NCI-H524 treated with DMSO at 0.1 percent for 48 hours (cell line): ENCODE results near the gene LDLRAD1.
"Not testable (repeated sequence)": the region's sequence is repeated elsewhere in the genome, so short reads cannot be mapped to it uniquely, and the experiment has no call there.

Experiments
- DNase-seq: peaks from one replicate; lab custom pipeline; 2025; lab: John Stamatoyannopoulos, UW

LDLRAD1 gene, protein sequence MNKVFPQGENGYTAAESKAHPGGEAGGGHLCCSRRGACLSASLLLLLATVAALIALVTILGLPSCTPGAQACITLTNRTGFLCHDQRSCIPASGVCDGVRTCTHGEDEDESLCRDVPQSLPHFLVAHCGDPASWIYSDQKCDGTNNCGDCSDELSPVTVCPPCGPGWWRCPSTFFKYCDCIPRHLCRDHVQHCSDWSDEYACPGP

DNA sequence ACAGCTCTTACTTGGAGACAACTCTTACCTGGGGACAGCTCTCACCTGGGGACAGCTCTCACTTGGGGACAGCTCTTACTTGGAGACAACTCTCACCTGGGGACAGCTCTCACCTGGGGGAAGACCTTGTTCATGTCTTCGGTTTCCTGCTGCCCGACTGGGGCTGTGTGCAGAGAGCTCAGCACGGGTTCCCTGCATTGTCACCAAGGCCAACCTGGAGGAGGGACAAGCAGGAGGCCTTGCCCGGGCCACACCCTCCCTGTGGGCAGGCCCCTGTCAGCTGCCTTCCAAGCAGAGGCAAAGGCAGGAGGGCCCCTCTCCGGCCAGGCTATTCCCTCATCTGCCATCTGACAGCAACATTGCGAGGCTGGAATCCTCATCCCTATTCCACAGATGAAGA, at the start of gene LDLRAD1:
Gene LDLRAD1, minus strand, starts transcription at position 208 of the 400 bp plus-strand sequence. Its CDS starts 74 bp downstream, at position 134.
- no peak for DNase-seq

DNA sequence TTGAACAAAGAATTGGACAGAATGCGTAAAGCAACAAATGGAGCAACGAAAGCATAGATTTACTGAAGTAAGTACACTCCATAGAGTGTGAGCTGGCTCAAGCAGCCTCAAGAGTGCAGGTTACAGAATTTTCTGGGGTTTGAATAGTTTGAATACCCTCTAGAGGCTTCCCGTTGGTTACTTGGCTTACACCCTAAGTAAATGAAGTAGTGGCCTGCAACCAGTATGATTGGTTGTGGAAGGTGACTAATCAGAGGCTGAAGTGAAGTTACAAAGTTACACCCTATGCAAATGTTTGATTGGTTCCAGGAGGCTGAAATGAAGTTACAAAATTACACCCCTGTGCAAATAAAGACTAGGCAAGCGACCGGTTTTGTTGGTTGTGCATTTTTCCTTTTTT, 46.3 kb upstream of the LDLRAD1 start:
- no peak for DNase-seq

DNA sequence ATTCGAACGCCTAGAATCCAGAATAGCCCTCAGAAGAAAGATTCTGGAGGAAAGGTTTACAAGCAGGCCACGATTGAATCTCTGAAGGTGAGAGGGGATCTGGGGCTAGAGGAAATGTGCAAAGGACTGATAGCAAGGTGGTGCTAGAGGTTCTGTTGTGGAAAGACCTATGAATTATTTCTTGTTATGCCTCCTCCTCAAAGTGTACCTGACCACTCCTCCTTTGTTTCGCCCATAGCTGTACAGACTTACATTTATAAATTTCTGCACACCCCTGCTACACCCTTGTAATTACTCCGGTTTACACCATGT, 36.4 kb upstream of the LDLRAD1 start:
- no peak for DNase-seq

DNA sequence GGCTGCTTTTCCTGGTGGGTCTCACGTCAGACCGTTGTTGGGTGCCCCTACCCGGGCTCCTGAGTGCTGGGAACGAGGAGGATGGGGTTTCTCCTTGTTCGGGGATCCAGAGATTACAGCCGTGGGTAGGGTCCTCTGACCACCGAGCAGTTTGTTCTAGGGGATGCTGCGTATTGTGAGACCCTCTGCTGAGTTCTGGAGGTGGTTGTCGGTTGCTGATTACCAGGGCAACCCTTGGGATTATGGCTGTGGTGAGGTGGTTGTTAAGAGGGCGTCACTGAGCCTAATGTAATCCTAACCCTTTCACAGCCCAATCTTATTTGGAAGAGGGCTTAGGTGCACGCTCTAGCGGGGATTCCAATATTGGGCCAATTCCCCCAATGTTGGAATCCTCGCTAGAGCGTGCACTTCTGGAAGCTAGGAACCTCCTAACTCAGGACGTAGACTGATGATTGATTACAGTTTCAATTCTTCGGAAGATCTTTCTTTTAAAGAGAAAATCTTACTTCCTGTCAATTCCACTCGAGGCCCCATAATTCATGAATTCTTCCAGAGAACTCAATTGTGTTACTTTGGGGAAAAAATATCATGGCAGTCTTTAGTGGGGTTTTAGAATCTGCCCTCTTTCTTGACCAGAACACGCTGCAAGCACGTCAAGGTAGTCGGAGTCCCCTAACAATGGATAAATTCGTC, 35.9 kb upstream of the LDLRAD1 start:
- no peak for DNase-seq

DNA sequence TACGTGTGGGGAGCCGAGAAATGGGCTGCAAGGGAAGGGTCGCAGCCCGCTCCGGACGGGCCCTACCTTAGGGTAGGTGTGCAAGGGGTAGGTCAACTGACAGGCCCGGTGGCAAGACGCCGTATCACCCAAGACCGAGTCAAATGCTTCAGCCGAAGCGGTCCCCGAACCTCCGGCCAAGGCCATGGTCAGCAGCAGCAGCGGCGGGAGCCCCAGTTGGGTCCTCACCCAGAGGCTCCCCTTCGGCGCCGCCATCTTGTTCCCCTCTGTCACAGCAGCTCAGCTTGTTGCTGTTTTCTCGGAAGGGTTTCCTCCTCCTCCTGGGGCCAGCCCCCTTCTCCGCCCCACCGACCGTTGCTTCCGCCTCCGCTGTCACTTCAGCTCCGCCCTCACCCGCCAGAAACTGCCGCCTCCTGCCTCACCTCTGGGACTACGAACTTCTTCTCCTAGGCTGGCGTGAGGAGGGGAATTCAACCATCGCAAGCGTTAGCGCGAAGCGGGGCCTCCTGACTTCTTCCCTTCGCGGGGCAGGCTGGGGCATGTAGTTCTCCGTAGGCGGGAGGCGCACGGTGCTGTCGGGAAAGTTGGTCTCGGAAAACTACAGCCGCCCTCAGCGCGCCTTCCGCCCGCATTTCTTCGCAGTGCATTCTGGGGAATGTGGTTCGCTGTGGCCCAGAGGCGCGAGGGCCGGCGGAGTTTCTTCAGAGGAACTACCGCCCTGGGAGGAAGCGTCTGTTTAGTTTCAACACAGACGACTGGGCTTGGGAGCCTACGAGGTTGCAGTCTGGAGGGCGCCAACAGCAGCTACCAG, 35.2 kb upstream of the LDLRAD1 start, which contains the start of the genes TCEANC2 and TMEM59:
Gene TCEANC2, plus strand, starts transcription at position 675 of the 811 bp plus-strand sequence. CDS start 815 bp downstream, outside the sequence.
Gene TMEM59, minus strand, starts transcription at position 271 of the 811 bp plus-strand sequence. Its CDS starts 16 bp downstream, at position 255.
- peak; percentile 97 for DNase-seq

DNA sequence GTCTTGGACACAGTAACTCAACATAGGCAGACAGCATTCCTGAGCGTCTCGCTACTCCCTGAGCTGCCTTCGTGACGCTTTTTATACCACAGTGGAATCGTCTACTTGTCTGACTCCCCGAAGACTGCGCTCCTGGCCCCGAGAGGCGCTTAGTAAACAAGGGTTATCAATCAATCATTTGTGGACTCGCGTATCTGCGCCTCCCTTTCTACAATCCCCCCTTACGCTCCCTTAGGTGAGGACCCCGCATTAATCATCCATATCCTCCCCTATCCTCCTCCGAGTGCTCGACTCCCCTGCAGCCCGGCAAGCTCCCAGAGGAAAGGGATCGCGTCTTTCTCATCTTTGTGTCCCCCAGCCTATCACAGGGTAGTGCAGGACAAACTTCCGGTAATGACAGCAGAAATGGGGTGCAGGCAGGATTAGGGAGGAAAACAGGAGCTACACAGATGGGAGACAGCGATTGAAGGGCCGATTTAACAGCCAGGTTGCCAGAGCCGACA, 34.5 kb upstream of the LDLRAD1 start:
- no peak for DNase-seq

DNA sequence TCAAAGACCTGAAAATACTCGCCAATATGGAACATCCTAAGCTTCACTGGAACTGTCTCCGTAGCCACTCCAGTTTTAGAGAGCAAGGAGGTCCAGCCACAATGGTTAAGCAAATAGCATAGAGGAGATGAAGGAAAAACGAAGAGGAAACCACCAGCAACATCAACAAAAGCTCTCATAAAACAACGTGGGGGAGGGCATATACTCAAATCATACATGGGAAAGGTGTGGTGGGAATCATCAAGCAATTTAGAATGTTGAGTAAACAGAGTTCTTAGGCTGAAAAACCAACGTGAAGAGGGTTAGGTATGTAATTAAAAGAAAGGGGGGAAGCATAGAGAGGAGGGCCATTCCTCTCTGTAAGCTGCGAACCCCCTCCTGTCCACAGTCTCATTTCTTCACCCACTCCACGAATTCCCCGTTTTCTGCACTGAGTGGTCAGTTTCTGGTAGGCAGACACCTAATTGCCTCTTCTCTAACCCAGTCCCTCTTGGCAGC, 34.0 kb upstream of the LDLRAD1 start:
- no peak for DNase-seq

DNA sequence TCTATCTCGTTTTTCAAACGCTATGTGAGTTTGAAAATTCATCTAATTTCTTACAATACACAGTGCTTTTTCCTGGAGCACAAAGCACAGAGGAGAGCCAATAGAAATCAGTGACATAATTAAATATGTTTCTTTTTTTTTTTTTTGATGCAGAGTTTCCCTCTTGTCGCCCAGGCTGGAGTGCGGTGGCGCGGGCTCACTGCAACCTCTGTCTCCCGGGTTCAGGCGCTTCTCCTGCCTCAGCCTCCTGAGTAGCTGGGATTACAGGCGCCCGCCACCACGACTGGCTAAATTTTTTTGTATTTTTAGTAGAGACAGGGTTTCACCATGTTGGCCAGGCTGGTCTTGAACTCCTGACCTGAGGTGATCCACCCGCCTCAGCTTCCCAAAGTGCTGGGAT, 32.4 kb upstream of the LDLRAD1 start:
- not testable (repeated sequence) for DNase-seq

DNA sequence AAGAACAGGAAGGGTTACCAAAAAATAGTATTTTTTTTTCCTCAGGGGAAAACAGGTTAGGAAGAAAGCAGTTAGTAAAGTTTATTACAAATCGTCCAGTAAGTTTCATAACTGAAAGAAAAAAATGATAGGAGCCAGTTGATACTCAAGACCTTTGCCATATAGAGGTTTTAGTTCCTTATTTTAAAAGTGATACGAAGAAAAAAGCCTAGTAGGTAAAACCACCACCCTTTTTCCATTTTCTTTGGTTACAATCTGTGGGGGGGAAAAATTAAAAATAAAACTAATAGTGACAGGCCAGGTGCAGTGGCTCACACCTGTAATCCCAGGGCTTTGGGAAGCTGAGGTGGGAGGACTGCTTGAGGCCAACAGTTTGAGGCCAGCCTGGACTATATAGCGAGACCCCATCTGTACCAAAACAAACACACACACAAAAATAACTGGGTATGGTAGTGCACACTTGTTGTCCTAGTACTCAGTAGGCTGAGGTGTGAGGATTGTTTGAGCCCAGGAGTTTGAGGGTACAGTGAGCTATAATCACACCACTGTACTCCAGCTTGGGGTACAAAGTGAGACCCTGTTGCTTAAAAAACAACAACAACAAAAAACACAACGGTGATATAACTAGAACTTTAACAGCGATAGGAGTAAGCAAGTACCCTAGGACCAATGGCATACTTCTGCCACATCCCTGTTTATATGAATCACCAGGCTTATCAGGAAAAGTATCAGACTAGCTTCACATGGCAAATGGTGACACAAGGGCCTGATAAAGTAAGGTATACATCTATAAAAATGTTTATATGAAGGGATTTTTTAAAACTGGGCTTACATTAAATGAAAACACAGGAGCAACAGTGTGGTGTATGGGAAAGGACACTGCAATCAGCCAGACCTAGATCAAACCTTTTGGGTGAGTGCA, 29.7 kb upstream of the LDLRAD1 start:
- no peak for DNase-seq

DNA sequence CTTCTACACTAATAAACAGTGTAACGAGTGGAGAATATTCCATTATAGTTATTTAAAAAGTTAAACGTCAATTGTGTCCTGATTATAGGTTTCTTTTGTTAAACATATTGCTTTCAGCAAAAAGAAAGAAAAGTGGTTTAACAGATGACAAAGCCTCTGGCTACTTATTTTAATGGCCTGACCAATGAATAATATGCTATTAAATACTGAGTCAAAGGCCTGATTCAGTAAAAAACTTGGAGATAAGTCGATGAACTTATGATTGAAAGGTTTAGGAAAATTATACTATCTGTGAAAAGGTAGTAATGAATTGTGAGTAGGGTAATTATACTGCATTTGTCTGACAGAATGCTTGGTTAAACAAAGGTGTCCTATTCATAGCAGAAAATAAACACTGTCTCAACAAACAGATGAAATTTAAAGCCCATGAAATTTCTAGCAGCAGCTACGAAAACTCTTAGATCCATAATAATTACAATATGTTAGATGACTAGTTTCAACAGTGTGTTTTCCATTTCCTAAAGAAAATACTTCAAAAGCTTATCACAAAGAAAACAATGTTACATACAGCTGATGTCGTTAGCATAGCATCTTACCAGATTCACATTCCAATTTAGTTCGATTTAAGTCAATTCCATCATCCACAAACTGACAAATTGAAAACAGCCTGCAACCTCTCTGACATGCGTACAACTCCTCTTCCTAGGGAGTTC, 28.8 kb upstream of the LDLRAD1 start:
- DNase-seq, result no peak

DNA sequence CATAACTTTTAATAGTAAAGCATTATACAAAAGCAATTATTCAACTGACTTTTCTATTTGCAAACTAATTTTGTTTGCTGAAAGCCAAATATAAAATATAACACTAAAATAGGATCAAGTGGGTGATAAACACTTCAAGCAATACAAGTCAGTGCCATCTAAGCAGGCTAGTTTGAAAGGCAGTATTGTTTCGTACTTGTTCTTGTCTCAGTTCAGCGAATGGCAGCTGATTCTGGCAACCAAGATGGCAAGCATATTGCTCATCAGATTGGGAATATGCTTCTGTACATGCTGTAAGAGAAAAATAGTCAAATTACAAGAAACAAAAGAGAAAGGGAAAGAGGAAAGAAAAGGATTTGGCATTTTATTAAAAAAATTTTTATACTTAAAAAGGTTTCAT, 27.5 kb upstream of the LDLRAD1 start:
- no peak for DNase-seq

DNA sequence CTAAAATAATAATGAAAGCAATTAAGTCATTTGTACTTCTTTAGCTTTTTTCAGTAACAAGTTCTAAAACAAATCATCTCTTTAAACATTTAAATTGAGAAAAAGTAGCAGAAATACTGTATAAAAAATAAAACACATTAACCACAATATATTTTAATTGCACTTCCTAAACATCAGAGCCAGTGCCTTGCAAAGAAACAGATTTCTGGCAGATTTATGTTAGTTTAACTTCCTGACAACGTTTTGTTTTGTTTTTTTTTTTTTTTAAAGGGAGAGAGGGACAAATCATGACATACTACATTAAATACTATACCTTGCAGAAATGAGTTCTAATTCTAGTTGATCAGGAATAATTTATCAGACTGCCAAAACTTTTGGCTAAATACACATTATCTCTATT, 23.8 kb upstream of the LDLRAD1 start:
- DNase-seq, result no peak

DNA sequence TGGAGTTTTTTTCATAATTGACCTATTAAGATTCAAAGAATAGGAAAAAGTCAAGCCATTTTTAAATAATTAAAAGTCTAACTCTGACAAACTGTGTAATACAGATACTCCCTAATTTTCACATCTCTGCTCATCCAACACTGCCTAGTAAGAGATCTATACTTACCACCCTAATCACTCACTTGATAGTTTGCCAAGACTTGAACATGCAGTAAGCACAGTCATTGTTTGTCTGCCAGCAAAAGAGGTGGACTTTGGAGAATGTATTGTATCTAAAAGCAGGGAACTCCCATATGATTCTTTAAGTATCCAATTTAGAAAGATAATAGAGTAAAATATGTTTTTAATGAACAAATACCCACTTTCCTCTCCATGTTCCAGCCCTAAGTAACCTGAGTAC, 19.5 kb upstream of the LDLRAD1 start:
- no peak for DNase-seq

DNA sequence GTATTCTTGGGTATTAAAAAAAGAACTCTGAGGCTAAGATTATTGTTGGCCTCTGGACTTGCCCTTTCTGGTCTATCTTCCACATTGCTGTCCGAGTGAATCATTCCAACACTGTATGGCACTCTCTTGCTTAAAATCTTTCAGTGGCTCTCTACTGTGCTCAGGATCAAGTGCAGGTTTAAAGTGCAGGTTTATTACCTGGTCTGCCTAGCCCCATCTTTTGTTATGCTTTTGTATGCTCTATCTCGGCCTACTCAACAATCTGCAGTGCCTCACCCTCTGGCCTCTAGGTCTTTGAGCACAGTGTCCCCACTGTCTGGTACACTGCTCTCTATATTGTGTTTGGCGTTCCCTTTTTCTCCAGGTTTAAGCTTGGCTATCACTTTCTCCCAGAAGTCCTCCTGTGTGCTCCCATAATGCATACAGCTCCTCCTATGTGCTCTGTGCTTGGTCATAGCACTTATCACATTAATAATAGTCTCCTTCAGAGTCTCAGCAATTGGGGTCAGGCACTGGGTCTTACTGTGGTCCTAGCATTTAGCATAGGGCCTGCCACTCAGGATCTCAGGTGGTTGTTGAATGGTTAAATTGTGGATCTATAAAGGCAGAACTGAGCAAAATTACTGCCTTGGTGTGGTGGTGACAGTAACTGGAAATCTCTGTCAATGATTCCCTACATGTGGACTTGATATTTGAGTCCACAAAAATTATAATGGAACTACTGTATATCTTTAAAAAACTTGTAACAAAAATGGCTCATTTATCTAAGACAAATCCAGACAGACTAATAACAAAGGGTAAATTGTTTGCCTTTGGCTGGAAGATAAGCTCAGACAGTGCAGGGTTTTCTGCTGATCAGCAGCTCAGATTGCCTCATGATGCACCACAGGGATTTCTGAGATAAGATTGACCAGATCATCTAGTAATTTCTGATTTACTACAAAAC, 10.6 kb upstream of the LDLRAD1 start:
- no peak for DNase-seq

DNA sequence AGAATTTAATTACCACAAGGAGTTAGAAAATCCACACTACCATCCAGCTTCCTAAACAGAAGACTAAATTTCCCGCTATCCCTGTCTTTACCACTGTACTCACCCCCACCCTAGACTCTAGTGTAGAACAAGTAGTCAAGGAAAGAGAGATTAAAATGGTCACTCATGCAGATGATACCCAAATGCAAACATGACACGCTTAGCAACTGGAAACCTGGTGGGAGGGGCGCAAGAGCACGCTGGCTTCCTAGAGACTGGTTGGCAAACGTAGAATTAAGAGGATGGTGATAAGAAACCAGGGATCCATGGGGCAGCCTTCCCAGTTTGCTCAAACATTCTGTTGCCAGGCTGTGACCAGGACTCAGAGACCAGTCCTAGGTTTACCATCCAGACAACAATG, 9.9 kb upstream of the LDLRAD1 start:
- DNase-seq, result no peak

DNA sequence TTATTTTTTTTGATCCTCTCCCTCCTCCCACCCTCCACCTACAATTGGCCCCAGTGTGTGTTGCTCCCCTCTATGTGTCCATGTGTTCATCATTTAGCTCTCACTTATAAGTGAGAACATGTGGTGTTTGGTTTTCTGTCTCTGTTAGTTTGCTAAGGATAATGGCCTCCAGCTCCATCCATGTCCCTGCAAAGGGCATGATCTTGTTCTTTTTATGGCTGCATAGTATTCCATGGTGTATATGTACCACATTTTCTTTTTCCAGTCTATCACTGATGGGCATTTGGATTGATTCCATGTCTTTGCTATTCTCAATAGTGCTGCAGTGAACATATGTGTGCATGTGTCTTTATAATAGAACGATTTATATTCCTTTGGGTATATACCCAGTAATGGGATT, 6.8 kb upstream of the LDLRAD1 start:
- not testable (repeated sequence) for DNase-seq

DNA sequence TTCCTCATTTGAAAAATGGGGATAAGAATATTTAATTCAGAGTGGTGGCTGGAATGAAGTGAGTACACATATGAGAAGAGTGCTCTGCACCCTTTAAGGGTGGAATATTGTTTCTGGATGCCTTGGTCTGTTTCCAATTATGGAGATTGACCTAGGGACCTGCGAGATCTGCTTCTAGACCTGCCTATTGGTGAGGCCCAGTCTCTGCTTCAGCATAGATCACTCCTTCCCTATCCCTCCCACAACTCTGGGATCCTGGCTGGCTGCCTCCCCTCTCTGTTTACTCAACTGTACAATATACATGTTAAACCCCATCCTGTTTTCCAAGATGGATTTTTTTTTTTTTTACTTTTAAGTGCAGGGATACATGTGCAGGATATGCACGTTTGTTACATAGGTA, 6.4 kb upstream of the LDLRAD1 start:
- DNase-seq, result no peak

DNA sequence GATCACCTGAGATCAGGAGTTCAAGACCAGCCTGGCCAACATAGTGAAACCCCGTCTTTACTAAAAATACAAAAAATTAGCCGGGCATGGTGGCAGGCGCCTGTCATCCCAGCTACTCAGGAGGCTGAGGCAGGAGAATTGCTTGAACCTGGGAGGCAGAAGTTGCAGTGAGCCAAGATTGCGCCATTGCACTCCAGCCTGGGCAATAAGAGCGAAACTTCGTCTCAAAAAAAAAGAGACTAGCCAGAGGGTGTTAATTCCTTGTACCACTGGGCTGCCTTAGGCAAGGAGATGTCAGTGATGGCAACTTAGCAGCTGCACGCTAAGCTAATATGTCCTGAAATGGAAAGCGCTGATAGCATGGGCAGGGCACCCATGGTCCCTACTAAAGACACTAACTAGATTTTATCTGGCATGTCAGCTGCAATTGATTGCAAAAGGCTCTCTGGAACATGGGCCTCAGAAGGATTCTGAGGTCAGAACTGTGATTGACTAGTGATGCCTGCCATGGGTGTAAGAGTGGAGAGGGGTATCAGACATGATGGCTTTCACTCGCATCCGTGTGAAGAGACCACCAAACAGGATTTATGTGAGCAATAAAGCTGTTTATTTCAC, 1.7 kb upstream of the LDLRAD1 start:
- not testable (repeated sequence) for DNase-seq

DNA sequence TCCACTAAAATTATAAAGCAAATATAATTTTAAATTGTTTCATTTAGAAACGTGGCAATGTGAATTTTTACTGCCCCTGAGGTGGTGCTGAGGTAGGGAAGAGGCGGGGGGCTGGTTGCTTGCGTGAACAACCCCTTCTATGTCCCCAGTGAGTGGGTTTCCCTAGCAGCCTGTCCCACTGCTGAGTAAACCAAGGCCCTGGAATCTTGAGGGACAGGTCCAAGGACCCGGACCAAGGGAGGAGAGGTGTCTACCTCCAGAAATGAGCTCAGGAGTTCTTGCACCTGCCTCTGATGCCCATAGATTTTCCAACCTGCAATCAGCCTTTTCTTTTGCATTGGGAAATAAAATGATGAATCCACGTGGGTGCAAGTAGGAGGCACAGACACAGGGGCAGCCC, 649 bp upstream of the LDLRAD1 start:
- DNase-seq, result no peak
